Measurements from ENCODE around the gene COL12A1. TPM values are rescaled to one million over a fixed set of nuclear protein-coding genes. Genes with fewer than 3 reads are reported as not detected.
A peak's percentile ranks its signal among the peaks of the same experiment; 100 is the strongest.

Gene COL12A1
- polyA plus RNA-seq, 1 donor (not counting 4 experiments of a cell fraction or from before 2014, with no cell fraction given): 96.9 TPM

DNA sequence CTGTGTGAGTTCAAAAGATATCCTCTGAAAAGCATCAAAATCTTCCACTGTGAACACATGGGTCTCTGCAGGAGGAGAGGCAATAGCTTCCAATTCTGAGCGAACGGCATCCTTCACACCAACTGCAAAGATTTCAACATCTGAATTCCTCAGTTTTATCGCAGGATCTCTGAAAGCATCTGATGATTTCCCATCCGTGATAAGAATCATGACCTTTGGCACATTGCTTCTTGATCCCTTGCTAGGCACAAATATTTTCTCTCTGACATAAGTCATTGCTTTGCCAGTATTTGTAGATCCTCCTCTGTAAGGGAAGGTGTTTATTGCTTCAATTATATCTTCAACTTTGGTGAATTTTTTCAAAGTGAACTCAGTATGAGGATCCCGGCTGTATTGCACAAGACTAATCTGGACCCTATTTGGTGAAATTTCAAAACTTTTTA lies 22.7 kb downstream of the COL12A1 start:
- dilution Hi-C loops (cut with MboI; ENCODE audit: extremely low pct_ligation_motif_present, low sequenced_read_pairs): no loop called here
- H3K27ac ChIP-seq (ENCODE audit: control insufficient read depth, insufficient read depth, low read length): no peak overlapping the region
- no peaks in the 10 kb centered on the region for H3K9me1 ChIP-seq (ENCODE audit: control insufficient read depth, extremely low read depth, insufficient read depth, low read length)
- H3K79me2 ChIP-seq (ENCODE audit: control insufficient read depth, insufficient read depth, low read length): peaks cover 51% of the 10 kb centered on the region
- peaks cover 10 to 14% of the 10 kb centered on the region in 2 experiments for H3K36me3 ChIP-seq (ENCODE audit: control insufficient read depth in 2 of 2, extremely low read depth in 1 of 2, insufficient read depth in 2 of 2, low read length in 2 of 2)
- no peak overlapping the region for H3K4me3 ChIP-seq (ENCODE audit: control insufficient read depth in 2 of 3, extremely low read depth in 1 of 3, insufficient read depth in 2 of 3, low read depth in 1 of 3, low read length in 3 of 3)
- H3K27me3 ChIP-seq (ENCODE audit: control insufficient read depth, extremely low read depth, insufficient read depth, low read length): no peaks in the 10 kb centered on the region
- H3K9me3 ChIP-seq (ENCODE audit: control insufficient read depth, low read depth, low read length): peaks cover 2% of the 10 kb centered on the region
- FAIRE-seq (peak; percentile 89), DNase-seq (ENCODE audit: low read depth, low spot score) (no peak)
- TF ChIP-seq EZH2 (IDR thresholded peaks at IDR 0.05; ENCODE audit: low read length): no peak
- TF ChIP-seq, protein P1, sequence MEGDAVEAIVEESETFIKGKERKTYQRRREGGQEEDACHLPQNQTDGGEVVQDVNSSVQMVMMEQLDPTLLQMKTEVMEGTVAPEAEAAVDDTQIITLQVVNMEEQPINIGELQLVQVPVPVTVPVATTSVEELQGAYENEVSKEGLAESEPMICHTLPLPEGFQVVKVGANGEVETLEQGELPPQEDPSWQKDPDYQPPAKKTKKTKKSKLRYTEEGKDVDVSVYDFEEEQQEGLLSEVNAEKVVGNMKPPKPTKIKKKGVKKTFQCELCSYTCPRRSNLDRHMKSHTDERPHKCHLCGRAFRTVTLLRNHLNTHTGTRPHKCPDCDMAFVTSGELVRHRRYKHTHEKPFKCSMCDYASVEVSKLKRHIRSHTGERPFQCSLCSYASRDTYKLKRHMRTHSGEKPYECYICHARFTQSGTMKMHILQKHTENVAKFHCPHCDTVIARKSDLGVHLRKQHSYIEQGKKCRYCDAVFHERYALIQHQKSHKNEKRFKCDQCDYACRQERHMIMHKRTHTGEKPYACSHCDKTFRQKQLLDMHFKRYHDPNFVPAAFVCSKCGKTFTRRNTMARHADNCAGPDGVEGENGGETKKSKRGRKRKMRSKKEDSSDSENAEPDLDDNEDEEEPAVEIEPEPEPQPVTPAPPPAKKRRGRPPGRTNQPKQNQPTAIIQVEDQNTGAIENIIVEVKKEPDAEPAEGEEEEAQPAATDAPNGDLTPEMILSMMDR (optimal IDR thresholded peaks at IDR 0.05 in 1 of 3, IDR thresholded peaks at IDR 0.05 in 1 of 3, conservative IDR thresholded peaks at IDR 0.05 in 1 of 3; ENCODE audit: extremely low read depth in 1 of 3, insufficient read depth in 2 of 3, low read length in 3 of 3): no peak
- H2AFZ ChIP-seq (ENCODE audit: control insufficient read depth, low read length): no peak overlapping the region
- no peaks in the 10 kb centered on the region for H4K20me1 ChIP-seq (ENCODE audit: control insufficient read depth, extremely low read depth, insufficient read depth, low read length)
- no peak overlapping the region for H3K4me2 ChIP-seq (ENCODE audit: control insufficient read depth, extremely low read depth, insufficient read depth, low read depth, low read length)
- H3K4me1 ChIP-seq (ENCODE audit: control insufficient read depth, extremely low read depth, insufficient read depth, low read length): peaks cover 22% of the 10 kb centered on the region
- H3K9ac ChIP-seq (ENCODE audit: control insufficient read depth, extremely low read depth, insufficient read depth, low read length): no peak overlapping the region

DNA sequence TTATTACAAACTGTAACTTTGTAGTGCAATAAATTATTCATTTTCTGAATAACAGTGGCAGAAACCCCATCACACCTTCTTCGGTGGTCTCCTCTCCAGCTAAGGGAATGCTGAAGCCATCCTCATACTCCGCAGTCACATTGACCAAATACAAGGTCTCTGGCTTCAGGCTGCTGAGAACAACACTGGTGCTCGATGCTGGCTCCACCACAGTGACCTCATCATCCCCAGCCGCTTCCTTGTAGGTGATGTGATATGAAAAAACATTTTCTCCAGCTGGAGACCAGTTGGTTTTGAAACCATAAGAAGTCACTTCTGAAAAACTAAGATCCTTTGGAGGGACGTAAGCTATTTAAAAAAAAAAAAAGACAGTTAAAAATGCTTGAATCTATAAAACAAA lies 25.0 kb downstream of the COL12A1 start:
- Histone ChIP-seq H4K20me1 (ENCODE audit: control insufficient read depth, extremely low read depth, insufficient read depth, low read length) (no peaks in the 10 kb centered on the region), H3K4me1 (ENCODE audit: control insufficient read depth, extremely low read depth, insufficient read depth, low read length) (peaks cover 17% of the 10 kb centered on the region), H3K9me3 (ENCODE audit: control insufficient read depth, low read depth, low read length) (no peaks in the 10 kb centered on the region), H2AFZ (ENCODE audit: control insufficient read depth, low read length) (no peak overlapping the region), H3K79me2 (ENCODE audit: control insufficient read depth, insufficient read depth, low read length) (peaks cover 46% of the 10 kb centered on the region), H3K4me3 (ENCODE audit: control insufficient read depth in 2 of 3, extremely low read depth in 1 of 3, insufficient read depth in 2 of 3, low read depth in 1 of 3, low read length in 3 of 3) (no peak overlapping the region), H3K9ac (ENCODE audit: control insufficient read depth, extremely low read depth, insufficient read depth, low read length) (no peak overlapping the region), H3K27ac (ENCODE audit: control insufficient read depth, insufficient read depth, low read length) (no peak overlapping the region), H3K9me1 (ENCODE audit: control insufficient read depth, extremely low read depth, insufficient read depth, low read length) (no peaks in the 10 kb centered on the region), H3K36me3 (ENCODE audit: control insufficient read depth in 2 of 2, extremely low read depth in 1 of 2, insufficient read depth in 2 of 2, low read length in 2 of 2) (peaks cover 10 to 24% of the 10 kb centered on the region in 2 experiments), H3K4me2 (ENCODE audit: control insufficient read depth, extremely low read depth, insufficient read depth, low read depth, low read length) (no peak overlapping the region), H3K27me3 (ENCODE audit: control insufficient read depth, extremely low read depth, insufficient read depth, low read length) (no peaks in the 10 kb centered on the region)
- TF ChIP-seq, protein P1 (optimal IDR thresholded peaks at IDR 0.05 in 1 of 3, IDR thresholded peaks at IDR 0.05 in 1 of 3, conservative IDR thresholded peaks at IDR 0.05 in 1 of 3; ENCODE audit: extremely low read depth in 1 of 3, insufficient read depth in 2 of 3, low read length in 3 of 3): no peak
- dilution Hi-C loops (cut with MboI; ENCODE audit: extremely low pct_ligation_motif_present, low sequenced_read_pairs): no loop called here
- no peak for DNase-seq (ENCODE audit: low read depth, low spot score)
- FAIRE-seq: no peak

Measured in keratinocyte (primary cell).